GM23338 (cell line): ENCODE results near the gene FOXJ3. TPM values are rescaled to one million over a fixed set of nuclear protein-coding genes. Genes with fewer than 3 reads are reported as not detected.

ENCODE experiments used
- ATAC-seq: fragments of 200-7000 bp; cut with Tn5 transposase; 3 replicates; pipeline ENCODE4 v1.9.1; 2020
- DNase-seq: peaks from one replicate; pipeline ENCODE4 v3.0.0-alpha.2; 2015; ENCODE audit warnings: low spot score
- H2AFZ ChIP-seq: fragments of 200-600 bp; sonication (generic); 2 replicates; pipeline ENCODE4 v1.8.0; 2016; ENCODE audit warnings: antibody characterized with exemption, mild to moderate bottlenecking, moderate library complexity
- H3F3A ChIP-seq: fragments of 200-600 bp; sonication (generic); replicated peaks from 2 replicates; pipeline ENCODE4 v1.8.0; 2017; ENCODE audit warnings: antibody characterized with exemption, mixed run types, low read depth
- H3K27ac ChIP-seq: fragments of 200-600 bp; sonication (generic); 2 replicates; pipeline ENCODE4 v1.6.1; 2016; ENCODE audit warnings: low read depth
- H3K27me3 ChIP-seq: fragments of 200-600 bp; sonication (generic); 2 replicates; pipeline ENCODE4 v1.8.0; 2016; ENCODE audit warnings: mild to moderate bottlenecking, mixed run types, moderate library complexity; ENCODE audit not compliant: insufficient read depth
- H3K36me3 ChIP-seq: fragments of 200-600 bp; sonication (generic); 2 replicates; pipeline ENCODE4 v1.8.0; 2016; ENCODE audit warnings: mild to moderate bottlenecking; ENCODE audit not compliant: insufficient read depth
- H3K4me1 ChIP-seq: fragments of 200-600 bp; sonication (generic); 2 replicates; pipeline ENCODE4 v1.8.0; 2016; ENCODE audit warnings: mild to moderate bottlenecking, moderate library complexity; ENCODE audit not compliant: insufficient read depth
- H3K4me2 ChIP-seq: fragments of 200-600 bp; sonication (generic); 2 replicates; pipeline ENCODE4 v1.7.1; 2017; ENCODE audit warnings: mixed run types
- H3K4me3 ChIP-seq: fragments of 200-600 bp; sonication (generic); 2 replicates; pipeline ENCODE4 v1.6.1; 2016; ENCODE audit warnings: mixed run types
- H3K79me2 ChIP-seq: fragments of 200-600 bp; sonication (generic); replicated peaks from 2 replicates; pipeline ENCODE4 v1.8.0; 2017; ENCODE audit warnings: mild to moderate bottlenecking; ENCODE audit not compliant: insufficient read depth
- H3K9me2 ChIP-seq: fragments of 200-600 bp; sonication (generic); 2 replicates; pipeline ENCODE4 v1.8.0; 2017; ENCODE audit not compliant: insufficient read depth
- H4K20me1 ChIP-seq: fragments of 200-600 bp; sonication (generic); replicated peaks from 2 replicates; pipeline ENCODE4 v1.8.0; 2017; ENCODE audit warnings: mild to moderate bottlenecking; ENCODE audit not compliant: insufficient read depth
- H3K27ac Mint-ChIP-seq: 2 replicates; pipeline ENCODE4 v1.8.0; 2020; ENCODE audit warnings: inconsistent platforms, mild to moderate bottlenecking, moderate library complexity, mixed read lengths
- H3K27me3 Mint-ChIP-seq: 3 replicates; pipeline ENCODE4 v1.8.0; 2022; ENCODE audit warnings: low read depth, mild to moderate bottlenecking, moderate library complexity, mixed read lengths, inconsistent platforms; ENCODE audit not compliant: insufficient read depth, poor library complexity
- H3K36me3 Mint-ChIP-seq: 3 replicates; pipeline ENCODE4 v1.8.0; 2021; ENCODE audit warnings: low read depth, mild to moderate bottlenecking, inconsistent platforms, moderate library complexity, mixed read lengths
- H3K4me1 Mint-ChIP-seq: 3 replicates; pipeline ENCODE4 v1.8.0; 2020; ENCODE audit warnings: mild to moderate bottlenecking, inconsistent platforms, mixed read lengths
- H3K4me3 Mint-ChIP-seq: 3 replicates; pipeline ENCODE4 v1.8.0; 2021; ENCODE audit warnings: moderate library complexity, mild to moderate bottlenecking, inconsistent platforms, mixed read lengths
- H3K9me3 Mint-ChIP-seq: 3 replicates; pipeline ENCODE4 v1.8.0; 2020; ENCODE audit warnings: moderate library complexity, mild to moderate bottlenecking, inconsistent platforms, mixed read lengths
- CREB1 ChIP-seq: fragments of 250-450 bp; sonication (Bioruptor Pico); IDR thresholded peaks from 2 replicates; pipeline ENCODE4 v1.5.0; 2020; ENCODE audit warnings: low read depth, mild to moderate bottlenecking, moderate library complexity
- CTCF ChIP-seq, 2 experiments: fragments of 200-600 bp in 1 of 2; sonication (generic) in 1 of 2; conservative IDR thresholded peaks; 2 replicates each; pipeline versions ENCODE4 v1.5.1 to v1.6.1; 2016 to 2017; ENCODE audit warnings: antibody characterized with exemption in 2 of 2, low read depth in 2 of 2, mild to moderate bottlenecking in 2 of 2, moderate library complexity in 1 of 2
- ETS1 ChIP-seq: IDR thresholded peaks from 2 replicates; pipeline ENCODE4 v1.6.1; 2016; ENCODE audit warnings: antibody characterized with exemption
- EZH2 ChIP-seq: fragments of 200-600 bp; sonication (generic); IDR thresholded peaks from one replicate; pipeline ENCODE4 v1.8.0; 2017; ENCODE audit warnings: antibody characterized with exemption, mild to moderate bottlenecking, low read depth; ENCODE audit not compliant: unreplicated experiment
- EZH2phosphoT487 ChIP-seq: fragments of 200-600 bp; sonication (generic); IDR thresholded peaks from one replicate; pipeline ENCODE4 v1.8.1; 2018; ENCODE audit warnings: antibody characterized with exemption; ENCODE audit not compliant: unreplicated experiment
- NANOG ChIP-seq: IDR thresholded peaks from 2 replicates; pipeline ENCODE4 v1.6.1; 2016; ENCODE audit warnings: antibody characterized with exemption, borderline replicate concordance
- REST ChIP-seq: IDR thresholded peaks from one replicate; pipeline ENCODE4 v1.6.1; 2018; ENCODE audit warnings: antibody characterized with exemption; ENCODE audit not compliant: unreplicated experiment
- STAT1 ChIP-seq: IDR thresholded peaks from one replicate; pipeline ENCODE4 v1.6.1; 2016; ENCODE audit warnings: antibody characterized with exemption; ENCODE audit not compliant: unreplicated experiment
- ZNF114 ChIP-seq: fragments of 250-450 bp; sonication (Bioruptor Pico); IDR thresholded peaks from 2 replicates; pipeline ENCODE4 v1.5.0; 2020; ENCODE audit warnings: mild to moderate bottlenecking, moderate library complexity
- polyA plus RNA-seq: library from polyadenylated mRNA; unstranded; fragments of >200 nt; fragmentation: Nextera tagmentation; extraction: Ambion mirVana; gene quantifications from 2 replicates; pipeline ENCODE4 v1.2.1, GENCODE V29; 2016
- total RNA-seq: library from RNA; depleted of rRNA; stranded (reverse); fragments of >200 nt; shearing (Covaris generic); gene quantifications from 2 replicates; pipeline ENCODE4 v1.2.3, GENCODE V29; 2014

The FOXJ3 gene
- total and polyA plus RNA-seq, 2 experiments from 2014 or later = 36.6 to 53.3 TPM

- TF ChIP-seq CTCF (conservative IDR thresholded peaks at IDR 0.05; ENCODE audit: low read depth in 2 of 2) (no peak), ETS1 (no peak)
Observed at GRCh38 chr1:42295816-42296215, 39.2 kb downstream of the FOXJ3 start (continued).

GRCh38 chr1:42290130-42290529, 44.9 kb downstream of the FOXJ3 start:
- H3K27ac Mint-ChIP-seq = no peak overlapping the region
- H3K36me3 Mint-ChIP-seq = peaks cover 3% of the 10 kb centered on the region; the same call in 2 of the 3 replicates
- Histone ChIP-seq H3K9me2 (no peaks in the 10 kb centered on the region), H3K27ac (no peak overlapping the region), H3K79me2 (peaks cover 87% of the 10 kb centered on the region), H2AFZ (no peak overlapping the region), H3K4me1 (no peaks in the 10 kb centered on the region), H3F3A (no peaks in the 10 kb centered on the region), H3K4me3 (no peak overlapping the region), H4K20me1 (peaks cover 40% of the 10 kb centered on the region), H3K36me3 (no peaks in the 10 kb centered on the region), H3K4me2 (no peak overlapping the region), H3K27me3 (no peaks in the 10 kb centered on the region)
- TF ChIP-seq REST = no peak
- no peak for TF ChIP-seq ZNF114 (CRISPR knock-in tag)
- no peak for TF ChIP-seq CREB1 (CRISPR knock-in tag)
- H3K27me3 Mint-ChIP-seq = no peaks in the 10 kb centered on the region
- ATAC-seq (no peak), DNase-seq (no peak)
- no peaks in the 10 kb centered on the region for H3K4me1 Mint-ChIP-seq
- no peak overlapping the region for H3K4me3 Mint-ChIP-seq
- H3K9me3 Mint-ChIP-seq = no peaks in the 10 kb centered on the region

- no peak overlapping the region for H3K4me2 ChIP-seq
- no peaks in the 10 kb centered on the region for H3K27me3 ChIP-seq
- H3K27ac Mint-ChIP-seq = no peak overlapping the region
- H3K9me3 Mint-ChIP-seq = no peaks in the 10 kb centered on the region
- H3K79me2 ChIP-seq = peaks cover 89% of the 10 kb centered on the region
- peaks cover 43% of the 10 kb centered on the region for H4K20me1 ChIP-seq
- ATAC-seq (no peak), DNase-seq (no peak)
- no peak overlapping the region for H3K27ac ChIP-seq
- H3K9me2 ChIP-seq = no peaks in the 10 kb centered on the region
- no peak overlapping the region for H2AFZ ChIP-seq
- H3K4me3 Mint-ChIP-seq = no peak overlapping the region
- peaks cover 3% of the 10 kb centered on the region; the same call in 2 of the 3 replicates for H3K36me3 Mint-ChIP-seq
- H3K4me1 ChIP-seq = peaks cover 10% of the 10 kb centered on the region
- H3K36me3 ChIP-seq = no peaks in the 10 kb centered on the region
- H3K4me1 Mint-ChIP-seq = peaks cover 13% of the 10 kb centered on the region
- no peaks in the 10 kb centered on the region for H3F3A ChIP-seq
- no peaks in the 10 kb centered on the region for H3K27me3 Mint-ChIP-seq
- H3K4me3 ChIP-seq = no peak overlapping the region
- TF ChIP-seq NANOG (no peak), EZH2 (no peak), EZH2phosphoT487 (no peak), REST (no peak), STAT1 (no peak), CTCF (conservative IDR thresholded peaks at IDR 0.05; ENCODE audit: low read depth in 2 of 2) (no peak)
Observed at GRCh38 chr1:42288311-42288985, 46.6 kb downstream of the FOXJ3 start.
